ENCODE data around the gene ARNT2. TPM values are rescaled to one million over a fixed set of nuclear protein-coding genes. Genes with fewer than 3 reads are reported as not detected.

The ARNT2 gene
- total RNA-seq, 1 donor from 2014 or later = 8.1 TPM

DNA sequence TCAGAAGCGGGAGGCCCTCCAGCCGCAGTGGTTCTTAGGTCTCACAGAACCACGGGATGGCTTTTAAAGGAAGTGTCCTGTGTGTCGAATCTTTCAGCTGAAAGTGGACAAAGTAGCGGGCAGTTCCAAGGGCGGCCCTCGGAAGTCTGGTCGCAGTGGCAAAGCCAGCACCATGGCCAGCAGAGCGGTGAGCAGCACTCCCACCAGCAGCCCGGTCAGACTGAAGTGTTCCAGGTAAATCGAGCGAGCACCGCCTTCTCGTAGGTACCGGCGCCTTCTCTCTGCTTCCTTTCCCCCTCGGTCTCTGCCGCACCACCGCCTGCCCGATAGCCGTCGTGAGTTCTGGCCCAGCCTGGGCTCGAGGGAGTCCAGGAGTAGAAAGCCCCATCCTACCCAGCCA, 187.3 kb downstream of the ARNT2 start:
- Histone ChIP-seq H3K4me1 (no peaks in the 10 kb centered on the region), H3K9me3 (no peaks in the 10 kb centered on the region), H3K27ac (no peak overlapping the region), H3K36me3 (no peaks in the 10 kb centered on the region), H3K4me3 (no peak overlapping the region), H3K27me3 (no peaks in the 10 kb centered on the region)
- no peak for DNase-seq (ENCODE audit: extremely low spot score in 2 of 2)
- TF ChIP-seq POLR2AphosphoS5 (IDR thresholded peaks at IDR 0.05; ENCODE audit: insufficient read depth in 1 of 2, low read depth in 1 of 2) (no peak), POLR2A (IDR thresholded peaks at IDR 0.05) (no peak)
- TF ChIP-seq, protein P1, sequence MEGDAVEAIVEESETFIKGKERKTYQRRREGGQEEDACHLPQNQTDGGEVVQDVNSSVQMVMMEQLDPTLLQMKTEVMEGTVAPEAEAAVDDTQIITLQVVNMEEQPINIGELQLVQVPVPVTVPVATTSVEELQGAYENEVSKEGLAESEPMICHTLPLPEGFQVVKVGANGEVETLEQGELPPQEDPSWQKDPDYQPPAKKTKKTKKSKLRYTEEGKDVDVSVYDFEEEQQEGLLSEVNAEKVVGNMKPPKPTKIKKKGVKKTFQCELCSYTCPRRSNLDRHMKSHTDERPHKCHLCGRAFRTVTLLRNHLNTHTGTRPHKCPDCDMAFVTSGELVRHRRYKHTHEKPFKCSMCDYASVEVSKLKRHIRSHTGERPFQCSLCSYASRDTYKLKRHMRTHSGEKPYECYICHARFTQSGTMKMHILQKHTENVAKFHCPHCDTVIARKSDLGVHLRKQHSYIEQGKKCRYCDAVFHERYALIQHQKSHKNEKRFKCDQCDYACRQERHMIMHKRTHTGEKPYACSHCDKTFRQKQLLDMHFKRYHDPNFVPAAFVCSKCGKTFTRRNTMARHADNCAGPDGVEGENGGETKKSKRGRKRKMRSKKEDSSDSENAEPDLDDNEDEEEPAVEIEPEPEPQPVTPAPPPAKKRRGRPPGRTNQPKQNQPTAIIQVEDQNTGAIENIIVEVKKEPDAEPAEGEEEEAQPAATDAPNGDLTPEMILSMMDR (IDR thresholded peaks at IDR 0.05) = no peak
- intact Hi-C loops (cut with DNase I) = no loop called here

DNA sequence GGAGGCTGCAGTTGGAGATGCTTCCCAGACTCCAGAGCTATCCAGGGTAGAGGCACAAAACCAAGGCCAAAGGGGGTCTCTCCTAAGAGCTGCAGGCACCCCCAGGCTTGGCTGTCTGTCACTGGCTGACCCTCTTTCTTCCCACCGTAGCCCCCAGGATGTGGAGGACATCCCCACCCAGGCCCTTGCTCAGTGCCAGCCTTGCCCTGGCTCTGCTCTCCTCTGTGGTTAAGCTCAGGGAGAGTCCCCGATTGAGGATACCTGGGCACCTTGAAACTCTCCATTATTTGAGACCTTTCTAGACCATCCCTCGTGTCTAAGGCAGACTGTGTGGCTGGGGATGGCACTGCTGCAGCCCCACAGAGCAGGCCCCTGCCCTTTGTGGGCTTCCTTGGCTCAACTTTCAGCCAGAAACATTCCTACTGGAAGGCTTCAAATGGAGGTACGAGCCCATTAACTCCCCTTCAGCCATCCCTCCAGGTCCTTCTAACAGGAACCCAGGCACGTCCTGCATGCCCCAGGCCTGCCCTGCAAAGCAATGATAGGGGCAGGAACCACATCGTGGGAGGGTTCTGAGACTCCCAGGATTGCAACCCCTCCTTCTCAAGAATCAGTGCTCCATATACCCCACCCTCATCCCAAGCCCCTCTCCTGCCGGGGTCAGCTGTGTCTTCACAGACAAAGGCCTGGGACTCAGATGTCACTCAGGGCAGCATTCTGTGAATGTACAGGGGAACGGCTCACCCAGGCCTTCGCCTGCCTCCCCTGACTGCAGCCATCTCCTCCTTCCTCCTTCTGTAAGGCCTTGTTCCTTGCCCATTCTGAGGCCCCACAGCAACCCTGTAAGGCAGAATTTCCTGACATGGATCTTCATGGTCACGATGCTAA, 188.0 kb downstream of the ARNT2 start:
- no peaks in the 10 kb centered on the region for H3K36me3 ChIP-seq
- intact Hi-C loops (cut with DNase I) = no loop called here
- DNase-seq (ENCODE audit: extremely low spot score in 2 of 2) = no peak

DNA sequence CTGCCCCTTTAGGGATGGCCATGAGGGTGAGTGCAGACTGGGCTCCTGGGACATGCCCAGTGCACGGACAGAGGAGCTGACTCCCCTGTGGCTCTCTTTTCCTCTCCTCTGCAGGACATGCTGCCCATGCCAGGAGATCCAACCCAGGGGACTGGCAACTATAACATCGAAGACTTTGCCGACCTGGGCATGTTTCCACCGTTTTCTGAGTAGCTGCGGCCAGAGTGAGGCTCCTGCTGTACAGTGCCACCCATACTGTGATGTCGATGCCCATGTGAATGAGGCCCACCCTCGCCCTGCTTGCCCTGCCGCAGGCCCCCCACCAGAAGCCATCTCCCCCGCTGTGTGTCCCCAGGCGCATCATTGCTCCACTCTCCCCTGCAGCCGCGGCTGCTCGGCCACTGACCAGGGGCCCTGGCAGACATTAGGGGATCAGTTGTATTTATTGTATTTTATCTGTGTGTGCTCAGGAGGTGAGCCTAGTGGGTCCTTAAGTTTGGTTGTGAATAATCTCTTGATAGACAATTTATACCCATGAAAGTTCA, 189.4 kb downstream of the ARNT2 start:
- Histone ChIP-seq H3K36me3 (no peaks in the 10 kb centered on the region), H3K27me3 (no peaks in the 10 kb centered on the region), H3K4me3 (no peak overlapping the region), H3K9me3 (no peaks in the 10 kb centered on the region), H3K27ac (no peak overlapping the region), H3K4me1 (no peaks in the 10 kb centered on the region)
- DNase-seq (ENCODE audit: extremely low spot score in 2 of 2) = no peak
- TF ChIP-seq POLR2AphosphoS5 (IDR thresholded peaks at IDR 0.05; ENCODE audit: insufficient read depth in 1 of 2, low read depth in 1 of 2) = no peak
- TF ChIP-seq, protein P1 (IDR thresholded peaks at IDR 0.05) = no peak
- no peak for TF ChIP-seq POLR2A (IDR thresholded peaks at IDR 0.05)
- intact Hi-C loops (cut with DNase I) = no loop called here

More for the DNA sequence above, 188.0 kb downstream of the ARNT2 start:
- no peak for TF ChIP-seq POLR2AphosphoS5 (IDR thresholded peaks at IDR 0.05; ENCODE audit: insufficient read depth in 1 of 2, low read depth in 1 of 2)
- no peak for TF ChIP-seq POLR2A (IDR thresholded peaks at IDR 0.05)
- TF ChIP-seq, protein P1 (IDR thresholded peaks at IDR 0.05) = no peak
- Histone ChIP-seq H3K27ac (no peak overlapping the region), H3K27me3 (no peaks in the 10 kb centered on the region), H3K4me3 (no peak overlapping the region), H3K9me3 (no peaks in the 10 kb centered on the region), H3K4me1 (no peaks in the 10 kb centered on the region)

DNA sequence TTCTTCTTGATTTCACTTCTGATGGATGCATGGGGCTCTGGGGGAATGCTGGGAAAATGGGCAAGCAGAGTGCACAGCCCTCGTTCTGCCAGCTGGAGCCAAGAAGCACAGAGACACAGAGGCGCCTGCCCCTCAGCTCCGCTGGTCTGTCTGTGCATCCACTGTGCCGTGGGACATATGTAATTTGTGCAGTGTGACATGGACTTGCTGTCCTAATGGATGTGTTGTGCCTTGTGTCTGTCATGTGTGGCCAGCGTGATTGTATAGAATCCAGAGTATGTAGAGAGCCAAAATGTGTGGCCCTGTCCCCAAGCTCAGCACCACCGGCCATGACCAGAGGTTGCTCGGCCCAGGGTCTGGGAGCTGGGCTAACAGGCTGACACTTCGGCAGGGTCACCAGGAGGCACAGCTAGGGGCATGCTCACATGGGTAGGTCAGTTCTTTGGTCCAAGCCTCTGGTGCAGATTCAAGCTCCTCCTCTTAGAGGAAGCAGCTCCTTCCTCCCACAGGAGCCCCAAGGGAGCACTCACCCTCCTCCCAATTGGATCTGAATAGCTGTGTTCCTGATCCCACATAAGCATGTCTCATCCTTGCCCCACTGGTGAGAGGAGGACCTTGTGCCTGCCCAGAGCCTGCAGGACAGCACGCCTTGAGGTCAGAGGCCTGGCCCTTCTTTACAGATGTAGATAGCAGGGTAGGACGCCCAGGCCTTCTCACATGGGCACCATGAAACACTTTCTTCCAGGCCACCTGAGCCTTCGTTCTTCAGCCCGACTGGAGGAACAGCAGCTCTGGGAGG, 190.1 kb downstream of the ARNT2 start:
- intact Hi-C loops (cut with DNase I) = no loop called here
- TF ChIP-seq, protein P1 (IDR thresholded peaks at IDR 0.05) = no peak
- TF ChIP-seq POLR2A (IDR thresholded peaks at IDR 0.05) (no peak), POLR2AphosphoS5 (IDR thresholded peaks at IDR 0.05; ENCODE audit: insufficient read depth in 1 of 2, low read depth in 1 of 2) (no peak)
- H3K4me1 ChIP-seq = no peaks in the 10 kb centered on the region
- H3K36me3 ChIP-seq = no peaks in the 10 kb centered on the region
- H3K9me3 ChIP-seq = no peaks in the 10 kb centered on the region
- no peak for DNase-seq (ENCODE audit: extremely low spot score in 2 of 2)
- no peak overlapping the region for H3K4me3 ChIP-seq
- no peaks in the 10 kb centered on the region for H3K27me3 ChIP-seq
- H3K27ac ChIP-seq = no peak overlapping the region

All from vagina (tissue), 2 donors.